Muscle of arm (tissue), 14 donors: ENCODE data around the gene ETNK2. TPM values are rescaled to one million over a fixed set of nuclear protein-coding genes. Genes with fewer than 3 reads are reported as not detected.

Experiments
- DNase-seq: peaks from one replicate; pipeline ENCODE4 v3.0.0-alpha.2; 2013
- long read RNA-seq, 11 donors: transcript quantifications; one replicate each; lab custom pipeline, GENCODE V29; 2026
- polyA plus RNA-seq, 12 donors: library from polyadenylated mRNA; unstranded; fragments of 120-200 nt; gene quantifications; one replicate each; pipeline ENCODE4 v1.2.1, GENCODE V29; 2013; ENCODE audit not compliant: insufficient read length in 12 of 12

The ETNK2 gene, protein sequence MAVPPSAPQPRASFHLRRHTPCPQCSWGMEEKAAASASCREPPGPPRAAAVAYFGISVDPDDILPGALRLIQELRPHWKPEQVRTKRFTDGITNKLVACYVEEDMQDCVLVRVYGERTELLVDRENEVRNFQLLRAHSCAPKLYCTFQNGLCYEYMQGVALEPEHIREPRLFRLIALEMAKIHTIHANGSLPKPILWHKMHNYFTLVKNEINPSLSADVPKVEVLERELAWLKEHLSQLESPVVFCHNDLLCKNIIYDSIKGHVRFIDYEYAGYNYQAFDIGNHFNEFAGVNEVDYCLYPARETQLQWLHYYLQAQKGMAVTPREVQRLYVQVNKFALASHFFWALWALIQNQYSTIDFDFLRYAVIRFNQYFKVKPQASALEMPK
- polyA plus RNA-seq, result 10 to 100 TPM in 2 of 12 donors, 1 to 10 TPM in 9, not detected in 1; 1.7 to 10.3 (median 3.1) TPM
- long read RNA-seq, donor 1, partial matches to known transcripts, result 0 of 3 reads
- long read RNA-seq, donor 1, other reads (novel, unspliced or antisense), result 0 of 3 reads
- long read RNA-seq, donor 2, result 0 reads
- long read RNA-seq, donor 3, result 0 reads
- long read RNA-seq, donor 4, partial matches to known transcripts, result 0 of 1 reads
- long read RNA-seq, donor 4, other reads (novel, unspliced or antisense), result 0 of 1 reads
- long read RNA-seq, donor 5, partial matches to known transcripts, result 0 of 2 reads
- long read RNA-seq, donor 5, other reads (novel, unspliced or antisense), result 0 of 2 reads
- long read RNA-seq, donor 6, partial matches to known transcripts, result 0 of 1 reads
- long read RNA-seq, donor 6, other reads (novel, unspliced or antisense), result 0 of 1 reads
- long read RNA-seq, donor 7, partial matches to known transcripts, result 0 of 1 reads
- long read RNA-seq, donor 7, other reads (novel, unspliced or antisense), result 0 of 1 reads
- long read RNA-seq, donor 8, result 0 reads
- long read RNA-seq, donor 9, result 0 reads
- long read RNA-seq, donor 10, result 0 reads
- long read RNA-seq, donor 11, partial matches to known transcripts, result 0 of 2 reads
- long read RNA-seq, donor 11, other reads (novel, unspliced or antisense), result 0 of 2 reads

DNA sequence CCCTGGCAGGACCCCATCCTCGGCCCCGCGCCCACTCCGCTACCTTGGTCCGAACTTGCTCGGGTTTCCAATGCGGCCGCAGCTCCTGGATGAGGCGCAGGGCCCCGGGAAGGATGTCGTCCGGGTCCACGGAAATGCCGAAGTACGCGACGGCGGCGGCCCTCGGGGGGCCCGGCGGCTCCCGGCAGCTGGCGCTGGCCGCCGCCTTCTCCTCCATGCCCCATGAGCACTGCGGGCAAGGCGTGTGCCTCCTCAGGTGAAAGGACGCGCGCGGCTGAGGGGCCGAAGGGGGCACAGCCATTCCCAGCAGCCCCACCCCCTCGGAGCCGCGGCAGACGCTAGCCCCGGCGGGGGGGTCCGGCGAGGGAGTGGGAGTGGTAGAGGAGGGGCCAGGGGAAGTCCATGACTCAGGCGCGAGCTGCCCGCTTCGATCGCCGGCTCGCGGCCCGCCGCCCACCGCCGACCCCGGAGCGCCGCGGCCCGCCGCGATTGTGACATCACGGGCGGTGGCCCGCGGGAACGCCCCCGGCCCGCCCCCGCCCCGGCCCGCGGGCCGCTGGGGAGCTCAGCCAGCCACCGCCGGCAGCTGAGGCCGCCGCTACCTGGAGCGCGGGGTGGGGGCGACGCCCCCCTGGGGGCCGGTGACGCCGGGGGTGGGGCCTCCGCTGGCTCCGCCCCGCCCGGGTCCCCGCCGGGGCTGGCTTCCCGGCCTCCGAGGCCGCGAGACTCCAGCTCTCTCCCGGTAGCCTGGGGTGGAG lies at the start of gene ETNK2:
TSS of gene ETNK2 (minus strand) at position 493 of the 758 bp plus-strand sequence. CDS start at position 301, 192 bp downstream.
- no peak for DNase-seq

DNA sequence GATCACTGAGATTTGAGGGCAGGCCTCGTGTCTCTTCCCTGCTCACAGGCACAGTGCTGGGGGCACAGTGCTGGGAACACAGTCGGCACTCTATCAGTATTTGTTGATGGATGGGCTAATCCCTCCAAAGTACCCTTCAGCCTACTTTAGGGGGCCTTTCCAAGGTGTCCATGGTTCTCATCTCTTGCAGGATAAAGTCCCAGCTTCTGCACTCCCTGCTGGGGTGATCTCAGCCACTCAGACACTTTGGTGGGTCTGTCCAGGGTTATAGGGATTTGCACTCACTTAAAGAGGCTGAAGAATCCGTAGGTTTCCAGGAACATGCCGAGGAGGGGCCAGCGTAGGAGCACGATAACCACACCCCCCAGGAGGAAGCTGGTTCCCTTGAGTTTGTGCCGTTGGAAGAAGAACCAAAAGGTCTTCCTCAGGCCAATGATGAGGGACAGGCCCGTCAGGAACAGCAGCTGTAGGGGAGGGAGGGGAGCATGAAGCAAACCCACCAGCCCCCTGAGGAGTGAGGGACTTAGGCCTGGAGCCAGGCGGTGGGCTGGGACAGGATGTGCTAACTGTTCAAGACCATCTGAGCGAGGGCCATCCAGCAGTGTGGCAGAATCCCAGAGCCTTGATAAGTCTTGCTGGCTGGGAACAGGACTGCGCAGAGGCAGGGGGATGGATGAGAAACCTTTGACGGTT lies 49.6 kb upstream of the ETNK2 start:
- DNase-seq, result no peak

DNA sequence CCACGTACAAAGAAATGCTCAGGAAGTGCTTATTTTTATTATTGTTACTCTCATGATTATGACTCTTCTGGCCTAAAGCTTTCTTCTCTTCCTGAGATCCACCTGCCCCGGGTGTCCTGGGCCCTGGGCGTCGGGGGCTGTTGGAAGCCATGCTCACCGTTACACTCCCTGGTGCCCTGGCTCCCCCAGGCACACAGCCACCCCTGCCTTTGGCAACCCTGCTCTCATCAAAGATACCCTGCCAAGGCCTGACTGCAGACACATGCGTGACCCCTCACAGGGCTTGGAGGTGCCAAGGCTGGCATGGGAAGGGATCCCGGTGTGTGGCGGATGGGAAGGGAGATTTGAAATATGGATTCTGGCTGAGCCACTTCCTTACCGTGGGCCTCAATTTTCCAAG lies 47.7 kb upstream of the ETNK2 start:
- no peak for DNase-seq

DNA sequence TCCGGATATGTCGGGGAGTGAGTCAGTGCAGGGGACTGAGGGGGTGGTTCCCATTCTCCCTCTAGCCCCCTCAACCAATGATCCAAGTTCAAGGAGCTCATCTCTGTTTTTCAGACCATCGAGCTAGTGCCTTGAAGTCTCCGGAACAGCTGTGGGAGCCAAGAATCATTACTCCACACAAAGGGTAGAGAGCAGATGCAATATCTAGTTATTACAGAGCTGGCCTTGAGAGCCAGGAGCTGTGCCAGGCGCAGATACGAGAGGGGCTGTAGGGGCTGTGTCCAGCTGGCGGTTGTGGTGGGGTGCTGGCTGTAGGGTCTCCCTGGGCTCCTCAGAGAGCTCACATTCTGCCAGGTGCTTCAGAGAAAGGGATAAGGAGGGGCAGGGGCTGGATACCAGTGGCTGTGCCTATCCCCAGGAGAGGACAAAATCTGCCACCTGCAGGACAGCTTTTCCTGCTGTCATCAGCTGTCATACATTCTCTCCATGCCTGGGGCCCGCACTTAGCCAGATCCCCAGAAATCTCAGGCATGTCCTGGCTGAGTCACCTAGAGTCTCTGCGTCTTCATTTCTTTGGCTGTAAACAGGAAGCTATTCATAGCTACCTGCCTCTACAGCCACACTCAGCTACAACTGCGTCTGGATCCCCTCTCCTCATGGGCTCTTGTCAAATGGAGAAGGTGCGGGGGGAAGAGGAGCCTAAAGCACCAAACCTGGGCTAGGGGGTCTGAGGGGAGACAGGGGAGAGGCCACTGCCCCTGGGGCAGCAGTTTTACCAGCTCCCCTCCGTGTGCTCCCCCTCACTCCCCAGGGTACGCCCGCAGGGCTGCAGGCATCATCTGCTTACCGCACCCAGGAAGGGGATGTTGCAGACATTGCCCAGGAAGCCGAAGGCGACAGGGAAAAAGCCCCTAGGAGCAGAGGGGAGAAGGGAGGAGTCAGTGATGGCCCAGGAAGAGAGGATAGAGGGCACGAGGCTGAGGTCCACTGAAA lies 46.8 kb upstream of the ETNK2 start:
- no peak for DNase-seq

DNA sequence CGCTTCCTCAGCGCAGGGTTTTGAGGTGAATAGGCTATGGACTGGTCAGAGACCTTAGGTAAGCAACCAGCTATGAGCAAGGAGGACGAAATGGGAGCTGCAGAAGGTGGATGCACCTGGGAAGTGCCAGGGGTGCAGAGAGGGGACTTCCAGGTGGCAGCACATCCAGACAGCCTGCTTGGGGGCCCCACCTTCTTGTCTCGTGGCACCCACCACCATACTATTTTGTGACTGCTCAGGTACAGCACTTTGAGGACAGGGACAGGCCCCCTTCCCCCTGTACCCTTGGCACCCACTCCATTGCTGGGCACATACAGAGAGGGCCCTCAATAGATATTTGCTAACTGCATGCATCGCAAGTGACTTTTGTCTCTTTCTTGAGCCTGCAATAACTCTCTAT lies 45.2 kb upstream of the ETNK2 start:
- DNase-seq, result no peak

DNA sequence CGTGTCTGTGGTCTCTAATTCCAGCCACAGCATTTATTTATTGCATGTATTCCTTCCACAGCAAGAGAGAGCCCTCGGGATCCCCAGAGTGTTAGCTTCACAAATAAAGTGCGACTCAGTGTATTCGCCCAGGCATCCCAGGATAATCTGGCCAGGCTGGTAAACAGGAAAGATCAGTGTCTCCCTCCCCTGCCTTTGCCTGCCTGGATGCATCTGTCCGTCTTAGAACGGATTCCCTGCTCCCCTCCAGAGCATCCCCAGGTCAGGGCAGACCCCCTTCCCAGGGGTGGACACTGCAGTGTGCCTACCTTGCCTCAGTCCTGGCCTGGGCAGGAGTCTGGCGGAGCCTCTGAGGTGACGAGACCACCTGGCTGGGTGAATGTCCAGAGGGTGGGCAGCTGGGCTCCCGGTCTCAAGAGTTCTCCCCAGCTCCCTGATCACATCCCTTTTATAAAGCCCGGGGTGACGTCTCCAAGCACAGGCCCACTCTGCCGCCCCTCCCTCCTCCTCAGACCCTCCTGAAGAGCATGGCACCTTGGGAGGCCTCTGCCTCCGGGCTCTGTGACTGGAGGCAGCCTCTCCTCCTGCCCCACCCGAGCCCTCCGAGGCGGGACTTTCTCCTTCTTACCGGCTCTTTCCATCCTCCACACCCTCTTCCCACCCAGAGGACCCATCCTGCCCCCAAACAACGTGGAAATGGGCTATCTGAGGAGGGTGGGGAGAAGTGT lies 44.4 kb upstream of the ETNK2 start, which contains the start of gene KISS1:
TSS of gene KISS1 (minus strand) at position 424 of the 728 bp plus-strand sequence. CDS start 3,615 bp downstream, outside the sequence.
- DNase-seq, result no peak

DNA sequence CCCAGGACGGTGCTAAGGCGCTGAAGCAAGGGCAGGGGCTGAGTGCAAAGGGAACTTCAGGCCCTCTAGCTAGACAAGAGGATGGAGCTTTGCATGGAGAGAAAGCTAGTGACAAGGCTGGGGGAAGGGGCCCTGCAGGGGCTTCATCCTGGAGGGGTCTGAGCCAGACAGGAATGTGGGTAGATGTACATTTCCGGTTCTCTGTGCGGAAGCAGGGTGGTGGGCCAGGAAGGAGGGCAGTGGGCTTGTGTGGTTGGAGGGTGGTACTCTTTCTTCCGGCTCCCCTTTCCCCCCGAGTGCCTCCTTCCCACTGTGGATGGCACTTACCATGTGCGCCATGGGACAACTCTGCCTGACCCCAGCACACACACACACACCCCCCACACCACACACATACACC lies 42.9 kb upstream of the ETNK2 start:
- no peak for DNase-seq

DNA sequence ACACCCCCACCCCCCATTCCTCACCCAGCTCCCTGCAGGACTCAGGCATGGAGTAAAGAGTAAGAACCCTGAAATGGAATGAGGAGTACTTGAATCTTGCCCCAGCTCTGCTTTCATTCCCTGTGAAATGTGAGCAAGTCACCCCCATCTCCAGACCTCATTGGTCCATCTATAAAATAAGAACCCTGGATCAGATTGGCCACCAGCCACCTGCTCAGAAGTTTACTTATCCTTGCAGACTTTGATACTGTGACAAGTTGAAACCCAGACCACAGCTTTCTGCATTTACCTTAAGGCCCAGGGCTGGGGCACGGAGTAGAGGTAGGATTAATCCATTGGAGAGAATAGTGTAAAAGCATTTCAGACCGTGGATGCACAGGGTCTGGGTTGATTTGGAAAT lies 42.2 kb upstream of the ETNK2 start:
- DNase-seq, result no peak

DNA sequence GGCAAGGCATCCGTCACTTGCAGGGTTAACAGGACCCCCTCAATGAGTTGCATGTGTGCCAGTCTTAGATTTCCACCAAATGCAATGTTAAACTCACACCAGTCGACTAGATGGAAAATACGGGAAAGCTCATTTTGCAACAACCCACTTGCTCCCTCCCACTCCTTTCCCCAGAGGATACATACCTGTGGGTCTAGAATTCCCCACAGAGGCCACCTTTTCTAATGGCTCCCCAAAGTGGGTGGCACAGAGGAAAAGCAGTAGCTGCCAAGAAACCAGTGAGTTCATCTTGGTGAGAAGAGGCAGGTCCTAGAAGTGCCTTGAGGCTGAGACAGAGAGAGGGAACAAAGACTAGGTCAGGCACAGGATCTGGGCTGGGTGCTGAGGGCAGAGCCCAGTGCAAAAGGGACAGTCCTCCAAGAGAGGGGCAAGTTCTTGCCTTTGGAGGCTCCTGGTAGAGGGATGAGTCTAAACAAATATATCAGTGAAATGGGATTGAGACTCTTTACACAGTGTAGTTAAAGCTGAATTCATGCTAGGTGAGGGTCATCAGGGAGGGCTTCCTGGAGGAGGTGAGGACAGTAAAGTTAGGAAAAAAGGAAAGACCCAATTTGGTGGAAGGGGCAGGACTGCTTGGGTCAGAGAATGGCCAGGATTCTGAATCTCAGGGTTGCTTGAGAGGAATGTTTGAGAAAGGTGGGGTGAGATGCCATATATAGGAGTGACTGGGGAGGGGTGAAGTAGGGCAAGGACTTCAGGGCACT lies 40.9 kb upstream of the ETNK2 start:
- no peak for DNase-seq

DNA sequence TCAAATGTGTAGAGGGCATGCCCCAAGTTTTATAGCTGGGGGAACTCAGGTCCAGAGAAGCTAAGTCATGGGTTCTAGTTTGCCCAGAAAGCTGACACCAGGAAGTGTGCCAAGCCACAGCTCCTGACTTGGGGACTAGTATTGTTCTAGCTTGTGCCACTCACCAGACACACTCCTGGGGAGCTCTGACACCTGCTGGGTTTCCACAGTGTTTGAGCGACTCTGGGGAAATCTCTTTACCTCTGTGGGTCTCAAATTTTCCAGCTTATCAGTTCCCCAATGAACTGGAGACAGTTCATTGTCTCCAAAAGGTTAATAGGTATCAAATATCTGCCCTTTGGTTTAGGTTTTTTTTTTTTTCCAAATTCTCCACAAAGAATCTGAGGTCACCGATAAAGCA lies 40.2 kb upstream of the ETNK2 start:
- no peak for DNase-seq

DNA sequence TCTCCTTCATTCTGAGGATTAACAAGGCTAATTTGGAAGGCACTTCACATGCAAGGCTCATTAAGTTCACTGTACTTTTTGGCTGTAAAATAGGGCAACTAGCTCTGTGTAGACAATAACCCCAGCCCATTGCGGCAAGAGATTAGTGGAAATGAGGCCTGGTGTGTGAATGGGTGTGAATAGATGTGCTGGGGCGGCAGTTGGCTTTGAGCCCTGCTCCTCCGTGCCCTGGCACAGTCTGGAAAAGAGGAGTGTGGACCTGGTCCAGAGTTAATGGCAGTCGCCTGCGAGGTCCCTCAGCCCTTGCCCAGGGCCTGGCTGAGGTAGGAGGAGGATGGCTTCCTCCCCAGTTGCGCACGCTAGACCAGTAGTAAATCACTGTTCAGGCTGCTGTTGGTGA lies 39.6 kb upstream of the ETNK2 start:
- no peak for DNase-seq

DNA sequence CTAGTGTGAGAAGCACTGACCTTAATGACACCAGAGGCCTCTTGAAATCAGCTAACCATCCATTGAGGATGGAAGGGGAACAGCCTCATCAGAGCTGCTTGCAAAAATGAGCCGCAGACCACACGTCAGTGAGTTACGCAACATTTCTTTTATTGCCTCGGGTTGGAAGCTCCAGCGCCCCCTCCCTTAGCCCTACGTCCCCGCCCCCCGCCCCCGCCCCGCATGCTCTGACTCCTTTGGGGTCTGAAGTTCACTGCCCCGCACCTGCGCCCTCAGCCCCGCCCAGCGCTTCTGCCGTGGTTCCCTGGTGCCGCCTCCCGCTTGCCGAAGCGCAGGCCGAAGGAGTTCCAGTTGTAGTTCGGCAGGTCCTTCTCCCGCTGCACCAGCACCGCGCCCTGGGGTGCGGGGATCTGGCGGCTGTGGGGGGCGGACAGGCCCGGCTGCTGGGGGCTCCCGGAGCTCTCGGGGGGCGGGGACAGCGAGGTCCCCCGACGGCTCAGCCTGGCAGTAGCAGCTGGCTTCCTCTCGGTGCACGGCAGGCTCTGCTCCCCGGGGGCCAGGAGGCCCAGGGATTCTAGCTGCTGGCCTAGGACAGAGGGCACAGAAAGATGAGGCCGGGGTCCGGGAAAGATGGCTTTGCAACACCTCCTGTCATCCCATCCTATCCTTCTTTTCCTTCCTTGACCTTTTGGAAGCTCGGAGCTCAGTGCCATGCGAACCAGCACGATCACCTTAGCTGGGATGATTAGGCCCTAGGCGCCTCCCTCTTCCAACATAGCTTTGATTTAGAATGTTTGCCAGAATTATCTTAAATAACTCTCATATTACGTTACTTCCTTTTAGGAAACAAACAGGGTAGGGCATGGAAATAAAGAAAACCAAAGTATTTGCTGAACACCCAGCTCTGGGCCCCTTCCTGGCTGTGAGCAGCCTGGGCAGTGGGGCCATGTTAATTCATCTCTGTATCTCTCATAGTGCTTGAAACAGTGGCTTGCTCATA lies 38.7 kb upstream of the ETNK2 start:
- DNase-seq, result peak; percentile 31

DNA sequence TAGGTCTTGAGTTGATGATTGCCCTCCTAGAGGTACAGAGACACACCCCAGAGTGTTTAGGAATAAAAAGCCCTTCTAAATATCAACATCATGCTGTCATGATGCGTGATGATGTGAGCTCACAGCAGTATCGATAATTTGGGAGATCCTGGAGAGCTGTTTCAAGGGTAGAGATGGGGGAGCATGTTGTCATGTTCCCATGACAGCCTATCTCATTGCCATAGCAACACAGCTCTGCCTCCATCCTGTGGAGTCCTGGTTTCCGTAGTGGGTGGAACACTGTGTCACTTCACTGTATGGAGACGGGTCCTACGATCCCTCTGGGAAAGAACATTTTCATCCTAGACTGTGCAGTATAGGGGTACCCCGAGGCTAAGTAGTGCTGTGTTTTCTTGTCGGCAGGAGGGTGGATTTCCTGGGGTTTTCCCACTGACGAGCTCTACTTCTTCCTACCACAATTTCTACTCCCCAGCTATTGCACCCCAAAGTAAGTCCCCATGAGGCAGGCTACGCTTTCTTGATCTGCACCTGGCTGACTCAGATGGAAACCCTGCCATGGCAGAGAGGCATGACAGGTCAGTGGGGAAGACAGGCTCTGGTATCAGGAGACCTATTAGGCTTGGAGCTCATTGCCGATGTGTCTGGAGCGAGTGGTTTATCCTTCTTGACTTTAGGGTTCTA lies 37.3 kb upstream of the ETNK2 start:
- no peak for DNase-seq

DNA sequence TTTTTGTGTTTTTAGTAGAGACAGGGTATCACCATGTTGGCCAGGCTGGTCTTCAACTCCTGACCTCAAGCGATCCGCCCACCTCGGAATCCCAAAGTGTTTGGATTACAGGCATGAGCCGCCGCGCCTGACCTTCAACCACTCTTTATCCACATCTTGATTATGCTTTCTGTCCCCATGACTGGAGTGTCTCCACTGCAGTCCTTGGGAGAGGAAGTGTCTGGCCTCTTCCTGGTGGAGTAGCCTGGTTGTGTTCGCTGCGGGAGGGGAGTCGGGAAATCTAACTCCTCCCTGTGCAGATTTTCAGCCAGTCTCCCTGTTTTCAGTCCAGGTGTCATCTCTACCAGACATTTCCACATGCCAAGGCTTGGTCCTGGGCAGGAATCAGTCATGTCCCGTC lies 34.8 kb upstream of the ETNK2 start:
- DNase-seq, result no peak

DNA sequence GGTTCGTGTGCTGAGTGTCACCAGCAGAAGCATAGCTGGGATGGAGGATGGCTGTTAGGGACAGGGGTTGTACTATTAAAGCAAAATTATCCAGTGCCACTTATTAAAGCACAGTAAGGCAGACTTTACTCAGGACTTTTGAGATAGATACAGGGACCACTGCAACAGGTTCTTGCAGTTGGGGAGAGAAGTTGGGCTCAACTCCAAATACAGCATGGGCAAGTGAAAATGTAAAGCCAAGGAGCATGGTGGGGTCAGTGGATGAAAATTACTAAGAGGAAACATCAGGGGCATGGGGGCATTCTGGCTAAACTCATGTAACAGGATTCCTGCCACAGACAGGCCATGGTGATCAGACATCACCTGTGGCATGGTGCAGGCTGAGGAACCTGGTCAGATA lies 29.3 kb upstream of the ETNK2 start:
- DNase-seq, result no peak

DNA sequence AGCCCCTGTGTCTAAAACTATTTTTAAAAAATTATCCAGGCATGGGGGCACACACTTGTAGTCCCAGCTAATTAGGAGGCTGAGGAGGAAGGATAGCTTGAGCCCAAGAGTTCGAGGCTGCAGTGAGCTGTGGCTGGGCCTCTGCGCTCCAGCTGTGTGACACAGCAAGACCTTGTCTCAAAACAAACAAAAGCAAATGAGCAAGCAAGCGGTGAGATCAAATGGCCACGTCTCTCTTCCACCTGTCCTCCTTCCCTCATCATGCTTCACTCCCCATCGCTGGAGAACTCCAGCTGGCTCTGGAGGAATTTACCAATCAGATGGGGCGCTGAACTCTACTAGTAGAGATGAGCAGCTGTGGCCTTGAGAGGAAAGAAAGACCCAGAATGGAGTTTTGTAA lies 28.3 kb upstream of the ETNK2 start:
- DNase-seq, result no peak
